Body of pancreas (tissue), 4 donors: ENCODE results near the gene VPS33B. TPM values are rescaled to one million over a fixed set of nuclear protein-coding genes. Genes with fewer than 3 reads are reported as not detected.

Experiments
- ATAC-seq: fragments of 150-250 bp; one replicate; pipeline ENCODE4 v1.9.1; 2016
- DNase-seq, 4 donors: peaks; one replicate each; pipeline ENCODE4 v3.0.0-alpha.2; 2019
- H3K27ac ChIP-seq, 4 donors: fragments of 200-600 bp; sonication (generic); 1 replicate in 3 of 4; 2 replicates in 1 of 4; pipeline versions ENCODE4 v1.5.1 to v1.6.1; 2016 to 2019; ENCODE audit warnings: mild to moderate bottlenecking in 1 of 4, mixed read lengths in 1 of 4, moderate library complexity in 1 of 4
- H3K27me3 ChIP-seq, 2 donors: fragments of 200-600 bp; sonication (generic); one replicate each; pipeline ENCODE4 v1.6.0; 2016; ENCODE audit warnings: mild to moderate bottlenecking in 1 of 2
- H3K36me3 ChIP-seq, 2 donors: fragments of 200-600 bp; sonication (generic); replicated peaks in 1 of 2; 2 replicates each; pipeline ENCODE4 v1.5.1; 2016; ENCODE audit warnings: low read depth in 2 of 2; ENCODE audit not compliant: insufficient read depth in 1 of 2
- H3K4me1 ChIP-seq: fragments of 200-600 bp; sonication (generic); one replicate; pipeline ENCODE4 v1.6.0; 2016
- H3K4me3 ChIP-seq, 2 donors: fragments of 200-600 bp; sonication (generic); 1 replicate in 1 of 2; 2 replicates in 1 of 2; pipeline ENCODE4 v1.5.1; 2016 to 2019
- H3K9me3 ChIP-seq, 3 donors: fragments of 200-600 bp; sonication (generic); 1 replicate in 2 of 3; 2 replicates in 1 of 3; pipeline ENCODE4 v1.5.1; 2016
- POLR2A ChIP-seq, 3 donors: fragments of 450-650 bp; IDR thresholded peaks; one replicate each; pipeline ENCODE4 v1.6.1; 2016; ENCODE audit warnings: antibody characterized with exemption in 3 of 3, mild to moderate bottlenecking in 2 of 3
- WGBS, 2 donors: methylation state at CpG; one replicate each; pipeline ENCODE4 v1.1.5; 2017; 5-methylcytosine and 5-hydroxymethylcytosine counted together
- intact Hi-C: fragments of 100-400 bp; cut with DNase I; formaldehyde crosslinking; loops from one replicate; pipeline ENCODE4 v1.15.1; 2023
- total RNA-seq, 2 donors: library from RNA; depleted of rRNA; stranded (reverse); fragments of >200 nt; gene quantifications; one replicate each; pipeline ENCODE4 v1.1.0, GENCODE V29; 2016
- TF ChIP-seq, protein P1 (sequence below), 7 experiments: fragments of 450-650 bp in 4 of 7; fragments of 200-600 bp in 3 of 7; sonication (generic) in 3 of 7; IDR thresholded peaks; one replicate each; pipeline ENCODE4 v1.5.1; 2016 to 2019; ENCODE audit warnings: antibody characterized with exemption in 7 of 7

The VPS33B gene
- total RNA-seq, 2 donors from 2014 or later, result 8.3 to 10.5 TPM

DNA sequence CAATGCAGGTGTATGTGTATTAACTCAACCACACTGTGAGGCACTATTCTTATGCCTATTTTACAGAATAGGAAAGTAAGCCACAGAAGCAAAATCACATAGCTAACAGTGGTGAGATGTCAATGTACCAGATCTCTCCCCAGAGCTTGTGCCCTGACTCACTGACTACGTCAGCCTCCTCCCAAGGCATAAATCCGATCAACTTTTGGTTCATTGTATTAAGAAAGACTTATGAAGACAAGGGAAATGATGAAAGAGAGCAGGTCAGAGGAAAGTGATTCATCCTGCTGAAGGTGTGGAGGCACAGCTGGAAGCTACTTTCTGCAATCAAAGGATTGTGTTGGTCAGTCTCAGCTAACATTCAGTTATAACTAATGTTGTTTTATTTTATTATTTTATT is 44.6 kb upstream of the VPS33B start:
- Histone ChIP-seq H3K4me1 (no peaks in the 10 kb centered on the region), H3K27ac (no peak overlapping the region), H3K9me3 (no peaks in the 10 kb centered on the region), H3K4me3 (no peak overlapping the region), H3K36me3 (no peaks in the 10 kb centered on the region), H3K27me3 (no peaks in the 10 kb centered on the region)
- TF ChIP-seq, protein P1, sequence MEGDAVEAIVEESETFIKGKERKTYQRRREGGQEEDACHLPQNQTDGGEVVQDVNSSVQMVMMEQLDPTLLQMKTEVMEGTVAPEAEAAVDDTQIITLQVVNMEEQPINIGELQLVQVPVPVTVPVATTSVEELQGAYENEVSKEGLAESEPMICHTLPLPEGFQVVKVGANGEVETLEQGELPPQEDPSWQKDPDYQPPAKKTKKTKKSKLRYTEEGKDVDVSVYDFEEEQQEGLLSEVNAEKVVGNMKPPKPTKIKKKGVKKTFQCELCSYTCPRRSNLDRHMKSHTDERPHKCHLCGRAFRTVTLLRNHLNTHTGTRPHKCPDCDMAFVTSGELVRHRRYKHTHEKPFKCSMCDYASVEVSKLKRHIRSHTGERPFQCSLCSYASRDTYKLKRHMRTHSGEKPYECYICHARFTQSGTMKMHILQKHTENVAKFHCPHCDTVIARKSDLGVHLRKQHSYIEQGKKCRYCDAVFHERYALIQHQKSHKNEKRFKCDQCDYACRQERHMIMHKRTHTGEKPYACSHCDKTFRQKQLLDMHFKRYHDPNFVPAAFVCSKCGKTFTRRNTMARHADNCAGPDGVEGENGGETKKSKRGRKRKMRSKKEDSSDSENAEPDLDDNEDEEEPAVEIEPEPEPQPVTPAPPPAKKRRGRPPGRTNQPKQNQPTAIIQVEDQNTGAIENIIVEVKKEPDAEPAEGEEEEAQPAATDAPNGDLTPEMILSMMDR (IDR thresholded peaks at IDR 0.05), result no peak
- no peak for TF ChIP-seq POLR2A (IDR thresholded peaks at IDR 0.05)
- intact Hi-C loops, result no loop called here
- DNase-seq (no peak), ATAC-seq (no peak)
- 74 to 79% methylated on average over 2 of the region's 2 CpGs for WGBS, 2 donors

DNA sequence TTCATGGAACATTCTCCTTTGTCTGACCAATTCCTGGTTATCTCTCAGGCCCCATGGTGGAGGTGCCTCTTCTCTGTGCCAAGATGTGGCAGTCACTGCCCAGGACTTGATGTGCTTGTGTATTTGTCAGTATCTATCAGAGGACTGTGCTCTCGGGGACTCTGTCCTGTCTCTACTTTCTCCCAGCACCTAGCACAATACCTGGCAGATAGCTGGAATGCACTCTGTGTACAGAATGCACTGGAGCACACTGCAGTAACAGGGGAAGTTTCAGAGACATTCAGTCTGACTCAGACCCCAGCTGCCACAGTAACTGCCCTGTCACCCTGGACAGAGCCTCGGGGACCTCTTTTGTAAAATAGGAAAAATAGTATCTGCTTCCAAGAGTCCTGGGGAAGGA is 43.1 kb upstream of the VPS33B start:
- intact Hi-C loops, result no loop called here
- H3K27ac ChIP-seq, result no peak overlapping the region
- no peak overlapping the region for H3K4me3 ChIP-seq
- no peaks in the 10 kb centered on the region for H3K27me3 ChIP-seq
- TF ChIP-seq, protein P1 (IDR thresholded peaks at IDR 0.05), result no peak
- no peak for TF ChIP-seq POLR2A (IDR thresholded peaks at IDR 0.05)
- H3K4me1 ChIP-seq, result no peaks in the 10 kb centered on the region
- no peaks in the 10 kb centered on the region for H3K9me3 ChIP-seq
- WGBS, 2 donors, result 54 to 55% methylated on average over 2 of the region's 2 CpGs
- DNase-seq, result no peak
- no peaks in the 10 kb centered on the region for H3K36me3 ChIP-seq
- ATAC-seq, result no peak

DNA sequence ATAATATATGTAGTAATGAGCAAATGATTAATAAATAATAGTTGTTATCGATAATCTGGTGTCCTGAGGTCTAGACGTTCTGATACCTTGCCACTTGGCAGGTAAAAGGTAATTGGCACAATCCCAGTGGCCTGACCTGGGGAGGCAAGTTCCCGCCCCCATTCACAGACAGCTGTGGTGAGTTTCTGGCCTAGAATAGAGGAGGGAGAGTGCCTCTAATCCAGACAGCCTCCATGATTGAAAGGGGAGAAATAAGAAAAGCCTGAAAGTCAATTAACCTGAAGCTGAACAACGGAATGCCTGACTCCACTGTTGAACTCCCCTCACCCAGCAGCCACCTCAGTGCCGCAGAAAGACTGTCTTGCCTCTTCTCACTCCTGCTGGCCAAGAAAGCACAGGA is 39.6 kb upstream of the VPS33B start:
- Histone ChIP-seq H3K36me3 (no peaks in the 10 kb centered on the region), H3K27ac (no peak overlapping the region), H3K4me3 (no peak overlapping the region), H3K4me1 (no peaks in the 10 kb centered on the region), H3K27me3 (no peaks in the 10 kb centered on the region), H3K9me3 (no peaks in the 10 kb centered on the region)
- ATAC-seq (no peak), DNase-seq (peak in 1 of 4 donors; percentile 29)
- WGBS, 2 donors, result 38 to 46% methylated on average over 5 of the region's 5 CpGs
- TF ChIP-seq, protein P1 (IDR thresholded peaks at IDR 0.05), result no peak
- TF ChIP-seq POLR2A (IDR thresholded peaks at IDR 0.05), result no peak
- intact Hi-C loops, result no loop called here

DNA sequence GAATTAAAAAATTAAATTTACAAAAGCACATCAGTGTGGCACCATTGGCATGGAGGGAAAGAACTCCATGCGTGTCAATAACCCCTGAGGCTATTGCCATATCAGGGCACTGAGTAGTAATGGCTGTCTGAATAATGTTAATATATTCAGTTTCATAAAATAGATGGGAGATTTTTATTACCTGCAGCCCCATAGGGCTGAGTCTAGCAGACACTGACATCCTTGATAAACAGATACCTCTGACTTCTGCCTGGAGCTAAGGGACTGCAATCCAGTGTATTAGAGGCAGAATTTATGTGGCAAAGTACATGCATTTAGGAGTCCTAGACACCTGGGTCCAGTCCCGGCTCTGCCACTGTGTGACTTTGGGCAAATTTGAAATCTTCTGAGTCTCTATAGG is 38.8 kb upstream of the VPS33B start:
- ATAC-seq, result no peak
- no peaks in the 10 kb centered on the region for H3K9me3 ChIP-seq
- no peak for TF ChIP-seq POLR2A (IDR thresholded peaks at IDR 0.05)
- TF ChIP-seq, protein P1 (IDR thresholded peaks at IDR 0.05), result no peak
- WGBS, 2 donors, result 81 to 83% methylated on average over 2 of the region's 2 CpGs
- H3K4me1 ChIP-seq, result no peaks in the 10 kb centered on the region
- no peak overlapping the region for H3K4me3 ChIP-seq
- intact Hi-C loops, result no loop called here
- H3K36me3 ChIP-seq, result no peaks in the 10 kb centered on the region
- no peak overlapping the region for H3K27ac ChIP-seq
- H3K27me3 ChIP-seq, result no peaks in the 10 kb centered on the region
- DNase-seq, result no peak

DNA sequence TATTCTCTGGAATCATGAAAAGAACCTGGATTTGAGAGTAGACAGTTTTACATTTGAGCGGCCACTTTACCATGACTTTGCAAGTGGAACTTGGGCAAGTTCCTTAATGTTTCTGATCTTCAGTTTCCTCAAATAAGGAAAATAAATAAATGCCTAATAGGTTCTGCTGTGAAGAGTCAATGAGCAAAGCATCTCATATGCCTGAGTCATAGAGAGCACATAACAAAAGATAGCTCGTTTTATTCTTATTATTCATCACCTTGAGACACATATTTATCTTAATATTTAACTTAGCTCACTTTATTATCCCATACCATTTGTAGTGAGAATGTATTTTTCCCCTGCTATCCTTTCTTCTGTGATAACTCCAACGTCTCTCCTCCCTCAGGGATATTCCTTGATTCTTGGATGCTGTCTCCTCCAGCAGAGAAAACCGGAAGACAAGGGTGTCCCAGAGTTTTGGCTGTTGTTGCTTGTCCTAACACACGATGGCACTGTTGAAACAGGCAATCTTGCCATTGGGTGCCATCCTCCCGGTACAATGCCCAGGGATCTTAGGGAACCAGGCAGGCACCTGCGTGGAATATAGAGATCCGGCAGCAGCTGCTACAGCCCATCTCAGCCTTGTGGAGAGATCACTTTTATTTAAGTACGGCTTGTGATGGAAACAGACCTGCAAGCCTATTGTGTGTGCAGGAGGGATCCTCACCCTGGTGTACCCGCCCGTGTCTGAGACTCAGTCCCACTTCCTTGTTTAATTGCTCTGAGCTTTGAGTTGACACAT is 33.3 kb upstream of the VPS33B start:
- TF ChIP-seq, protein P1 (IDR thresholded peaks at IDR 0.05), result peak; percentile 44 to 91 (median 83)
- no peak for TF ChIP-seq POLR2A (IDR thresholded peaks at IDR 0.05)
- Histone ChIP-seq H3K27ac (no peak overlapping the region), H3K27me3 (no peaks in the 10 kb centered on the region), H3K4me1 (no peaks in the 10 kb centered on the region), H3K36me3 (no peaks in the 10 kb centered on the region), H3K9me3 (no peaks in the 10 kb centered on the region), H3K4me3 (no peak overlapping the region)
- intact Hi-C loops, result loop anchor here (5.0 kb wide), 2 partner anchors 172 to 217 kb away; no protein-coding TSS in a partner anchor
- ATAC-seq (peak; percentile 82), DNase-seq (peak; percentile 67 to 78 (median 74))
- 13 to 26% methylated on average over 11 of the region's 11 CpGs for WGBS, 2 donors
